ENCODE measurements around the gene CR1L.
"Not testable (repeated sequence)": the region's sequence is repeated elsewhere in the genome, so short reads cannot be mapped to it uniquely, and the experiment has no call there.

The CR1L gene

DNA sequence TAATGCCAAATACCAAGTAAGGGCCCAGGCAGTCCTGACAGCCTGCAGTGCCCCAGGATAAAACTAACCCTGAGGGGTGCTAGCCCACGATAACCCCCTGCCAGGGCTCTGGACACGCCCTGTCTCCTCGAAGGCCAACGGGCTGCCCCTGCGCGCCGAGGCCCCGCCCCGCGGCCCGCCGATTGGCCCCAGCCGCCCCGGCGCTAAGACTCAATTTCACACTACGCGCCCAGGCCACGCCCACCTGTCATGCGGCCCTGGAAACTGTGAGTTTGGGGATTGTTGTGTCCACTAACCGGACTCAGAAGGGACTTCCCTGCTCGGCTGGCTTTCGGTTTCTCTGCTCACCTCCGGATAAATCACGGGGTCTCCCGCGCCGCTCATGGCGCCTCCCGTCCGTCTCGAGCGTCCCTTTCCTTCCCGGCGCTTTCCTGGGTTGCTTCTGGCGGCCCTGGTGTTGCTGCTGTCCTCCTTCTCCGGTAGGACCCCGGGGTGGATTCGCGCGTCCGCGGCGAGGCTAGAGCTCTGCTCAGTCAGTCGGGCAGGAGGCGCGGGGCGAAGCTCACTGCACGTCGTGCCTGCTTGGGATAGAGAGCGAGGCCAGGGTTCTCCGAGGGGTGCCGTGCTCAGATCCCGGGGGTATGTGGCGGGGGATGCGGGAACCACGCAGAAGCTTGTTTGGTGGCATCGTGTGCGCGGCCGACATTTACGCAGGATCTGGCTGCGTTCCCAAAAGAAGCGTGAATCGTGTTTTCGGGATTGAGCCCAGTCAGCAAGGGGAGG, at the start of gene CR1L:
CR1L (plus strand) TSS at position 282 of the 783 bp plus-strand sequence; CDS start at position 383, 101 bp downstream.
- DNase-seq: peak; percentile 64

DNA sequence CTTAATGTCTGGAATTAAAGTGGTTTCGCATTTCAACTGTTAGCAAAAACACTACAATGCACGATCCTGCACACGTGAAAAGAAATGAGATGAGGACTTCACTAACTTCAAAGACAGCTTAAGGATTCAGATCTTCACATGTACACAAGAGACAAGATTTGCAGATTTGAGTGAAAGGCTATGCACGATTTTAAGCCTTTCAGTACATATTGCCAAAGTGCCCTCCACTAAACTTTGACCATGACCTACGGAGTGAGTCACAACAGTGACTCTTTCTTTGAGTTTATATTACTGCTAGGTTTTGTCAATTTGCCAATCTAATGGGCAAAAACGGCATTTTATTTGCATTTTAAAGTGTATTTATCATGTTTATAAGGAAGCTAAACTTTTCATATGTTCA, 41.2 kb upstream of the CR1L start:
- DNase-seq: peak; percentile 5

DNA sequence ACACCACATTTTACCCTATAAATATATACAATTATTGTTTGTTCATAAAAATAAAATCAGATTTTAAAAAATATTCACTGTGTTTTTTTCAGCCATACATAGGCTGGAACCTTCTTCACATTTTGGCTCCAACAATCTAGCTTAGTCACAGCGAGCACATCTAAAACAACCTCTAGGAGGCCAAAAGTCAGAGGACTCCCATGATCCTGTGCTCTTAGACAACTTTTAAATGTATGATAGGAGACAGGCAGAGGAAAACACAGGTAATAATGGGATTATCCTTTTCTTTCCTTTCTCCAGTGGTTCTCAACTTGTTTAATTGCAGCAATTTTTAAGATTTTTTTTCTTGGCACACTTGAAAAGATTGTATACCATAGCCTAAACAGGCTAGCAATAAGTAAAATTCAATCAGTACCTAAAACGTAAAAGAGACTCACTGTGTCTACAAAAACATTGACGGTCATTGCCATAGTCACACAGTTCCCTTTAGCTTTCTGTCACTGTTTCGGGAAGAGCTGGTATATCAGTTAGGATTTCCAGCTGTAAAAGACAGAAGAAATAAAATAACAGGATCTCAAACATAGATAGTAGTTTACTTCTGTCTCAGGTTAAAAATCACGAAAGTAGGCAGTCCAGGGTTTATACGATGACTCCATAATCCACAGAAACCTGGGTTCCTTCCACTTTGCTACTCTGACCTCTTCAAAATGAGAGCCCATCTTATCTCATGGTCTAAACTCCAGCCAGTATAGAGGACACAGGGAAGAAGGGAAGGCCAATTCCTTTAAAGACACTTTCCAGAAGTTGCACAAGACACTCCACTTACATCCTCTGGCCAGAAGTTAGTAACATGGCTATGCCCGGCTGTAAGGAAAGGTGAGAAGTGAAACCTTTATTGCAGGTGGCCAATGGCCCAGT, 39.2 kb upstream of the CR1L start:
- no peak for DNase-seq

DNA sequence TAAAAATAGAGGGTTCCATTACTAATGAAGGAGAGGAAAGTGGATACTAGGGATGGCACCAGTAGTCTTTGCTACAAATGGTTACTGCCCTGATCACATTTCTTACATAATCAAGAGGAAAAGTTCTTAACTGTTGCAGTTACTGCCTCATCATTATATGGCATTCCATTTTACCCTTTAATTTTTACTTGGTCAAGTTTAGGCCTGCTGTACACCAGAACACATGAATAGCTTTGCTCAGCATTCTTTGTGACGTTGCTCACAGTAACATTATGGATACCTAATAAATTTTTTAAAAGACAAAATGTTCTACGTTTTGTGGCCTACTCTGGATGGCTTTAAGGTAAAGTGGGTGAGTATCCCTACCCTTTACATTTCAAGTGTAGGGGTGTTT, 38.6 kb upstream of the CR1L start:
- no peak for DNase-seq

DNA sequence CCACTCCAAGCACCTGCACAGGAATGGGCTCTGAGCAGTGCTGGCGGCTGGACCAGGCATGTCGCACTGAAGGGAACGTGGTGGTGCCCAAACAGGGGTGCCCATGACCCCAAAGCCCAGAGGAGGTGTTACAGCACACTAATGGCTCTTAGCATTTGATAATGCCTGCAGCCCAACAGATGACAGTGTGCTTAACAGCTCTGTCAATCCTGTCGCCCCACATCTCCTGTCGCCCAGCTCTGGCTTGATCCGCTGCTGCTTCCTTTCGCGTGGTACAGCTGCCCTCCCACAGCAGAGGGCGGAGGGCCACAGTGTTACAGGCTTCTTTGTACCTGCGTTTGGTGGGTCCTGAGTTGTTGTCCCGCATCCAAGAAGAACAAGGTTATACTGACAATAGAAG, 32.2 kb upstream of the CR1L start:
- DNase-seq: no peak

DNA sequence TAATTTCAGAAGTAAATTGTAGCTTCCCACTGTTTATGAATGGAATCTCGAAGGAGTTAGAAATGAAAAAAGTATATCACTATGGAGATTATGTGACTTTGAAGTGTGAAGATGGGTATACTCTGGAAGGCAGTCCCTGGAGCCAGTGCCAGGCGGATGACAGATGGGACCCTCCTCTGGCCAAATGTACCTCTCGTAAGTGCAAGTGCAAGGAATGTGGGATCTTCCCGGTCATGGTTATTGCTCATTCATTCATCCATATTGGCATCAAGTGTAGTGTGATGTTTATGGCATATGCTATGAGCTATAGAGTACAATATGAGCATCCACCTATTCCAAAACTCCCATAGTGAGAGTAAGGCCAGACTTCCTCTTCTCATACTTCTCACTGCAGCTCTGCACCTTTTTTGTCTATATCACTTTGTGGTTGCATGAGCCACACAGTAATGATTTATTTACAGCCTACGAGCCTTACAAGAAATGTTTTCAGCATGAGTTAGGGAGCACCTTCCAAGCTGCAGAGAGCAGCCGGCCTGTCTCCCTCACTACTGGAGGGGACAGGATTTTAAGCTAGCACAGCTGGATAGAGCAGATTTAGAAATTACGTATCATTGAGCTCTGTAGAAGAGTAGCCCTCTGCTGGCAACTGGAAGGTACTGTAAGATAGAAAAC, 24.9 kb upstream of the CR1L start:
- peak; percentile 48 for DNase-seq

DNA sequence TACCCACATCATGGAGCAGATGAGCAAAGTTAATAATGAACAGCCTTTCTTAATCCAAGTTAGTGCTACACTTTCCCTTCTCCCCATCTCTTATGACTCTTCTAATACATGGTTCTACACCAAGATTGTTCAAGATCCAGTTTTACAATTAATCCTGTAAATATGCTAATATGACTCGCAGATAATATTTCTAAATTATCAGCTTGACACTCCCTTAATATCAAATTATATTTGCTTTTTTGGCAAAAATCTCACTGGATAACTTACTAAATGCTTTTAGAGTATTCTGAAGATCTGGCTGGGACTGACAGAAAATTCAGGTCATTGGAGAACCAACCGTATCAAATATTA, 24.4 kb upstream of the CR1L start:
- no peak for DNase-seq

DNA sequence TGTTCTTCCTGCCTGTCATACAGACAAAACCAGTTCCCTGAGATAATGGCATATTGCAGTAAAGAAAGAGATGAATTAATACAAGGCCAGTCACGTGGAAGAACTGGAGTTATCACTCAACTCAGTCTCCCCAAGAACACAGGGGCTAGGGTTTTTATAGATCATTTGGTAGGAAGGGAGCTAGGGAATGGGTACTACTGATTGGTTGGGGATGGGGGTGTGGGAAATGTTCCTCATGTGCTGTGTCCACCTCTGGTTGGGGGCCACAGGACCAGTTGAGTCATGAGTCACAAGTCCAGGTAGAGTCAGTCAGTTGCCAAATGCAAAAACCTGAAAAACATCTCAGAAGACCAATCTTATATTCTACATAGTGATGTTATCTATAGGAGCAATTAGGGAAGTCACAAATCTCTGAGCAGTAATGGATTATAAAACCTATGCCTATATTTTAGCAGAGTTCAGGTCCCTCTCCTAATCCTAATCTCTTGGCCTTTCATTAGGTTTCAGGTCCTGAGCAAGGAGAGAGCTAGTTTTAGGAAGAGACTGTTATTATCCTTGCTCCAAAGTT, 19.3 kb upstream of the CR1L start:
- DNase-seq: not testable (repeated sequence)

DNA sequence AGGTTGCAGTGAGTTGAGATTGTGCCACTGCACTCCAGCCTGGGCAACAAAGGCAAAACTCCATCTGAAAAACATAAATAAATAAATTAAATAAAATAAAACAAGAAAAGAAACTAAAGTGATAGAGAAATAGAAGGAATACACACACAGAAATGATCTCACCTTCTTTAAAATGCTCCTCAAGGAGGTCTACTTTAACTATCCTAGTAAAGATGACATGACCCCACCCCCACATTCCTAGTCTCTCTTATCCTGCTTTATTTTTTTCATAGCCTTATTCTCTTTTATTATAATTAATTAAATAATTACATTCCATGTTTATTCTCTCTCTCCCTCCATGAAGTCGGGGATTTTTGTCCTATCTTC, 18.0 kb upstream of the CR1L start:
- no peak for DNase-seq

DNA sequence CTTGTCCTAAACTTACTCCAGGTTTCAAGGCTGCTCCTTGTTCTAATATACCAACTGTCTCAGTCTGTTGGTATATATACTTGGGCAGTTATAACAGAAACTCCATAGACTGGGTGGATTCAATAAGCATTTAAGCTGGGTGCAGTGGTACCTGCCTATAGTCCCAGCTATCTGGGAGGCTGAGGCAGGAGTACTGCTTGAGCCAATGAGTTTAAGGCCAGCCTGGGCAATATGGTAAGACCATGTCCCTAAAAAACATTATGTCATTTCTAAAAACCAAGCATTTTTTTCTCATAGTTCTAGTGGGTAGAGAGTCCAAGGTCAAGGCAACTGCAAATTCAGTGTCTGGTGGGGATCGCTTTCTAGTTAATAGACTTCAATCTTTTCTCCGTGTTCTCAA, 17.4 kb upstream of the CR1L start:
- DNase-seq: no peak

DNA sequence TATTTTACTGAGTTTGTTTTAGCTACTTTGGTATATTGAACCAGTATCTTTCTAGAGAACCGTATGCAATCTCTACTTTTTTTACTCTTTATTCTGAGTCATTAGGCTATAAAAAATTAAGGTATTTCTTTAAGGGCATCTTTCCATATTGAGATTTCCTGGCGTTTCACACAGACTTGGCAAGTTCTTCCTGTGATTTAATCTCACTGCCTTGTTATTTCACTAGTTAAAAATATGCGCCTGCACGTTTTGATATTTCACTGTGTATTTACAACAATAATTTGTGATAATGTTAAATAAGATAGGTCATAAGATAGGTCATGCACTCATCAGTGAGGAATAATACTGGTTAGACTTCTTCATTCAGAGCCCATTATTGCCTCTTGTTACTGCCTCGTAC, 16.2 kb upstream of the CR1L start:
- DNase-seq: no peak

DNA sequence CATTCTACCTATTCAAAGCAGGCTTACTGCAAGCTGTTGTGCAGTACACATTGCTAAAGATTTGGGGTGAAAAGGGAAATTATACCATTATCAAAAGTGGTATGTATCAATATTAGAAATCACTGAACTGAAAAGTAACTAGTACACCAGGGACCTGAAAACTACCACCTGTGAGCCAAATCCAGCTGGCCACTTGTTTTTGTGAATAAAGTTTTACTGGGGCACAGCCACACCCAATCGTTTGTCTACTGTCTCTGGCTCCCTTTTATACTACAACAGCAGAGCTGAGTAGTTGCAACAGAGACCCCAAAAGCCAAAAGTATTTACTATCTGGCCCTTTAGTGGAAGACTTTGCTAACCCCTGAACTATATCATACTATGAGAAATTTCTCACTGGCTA, 13.8 kb upstream of the CR1L start:
- DNase-seq: no peak

DNA sequence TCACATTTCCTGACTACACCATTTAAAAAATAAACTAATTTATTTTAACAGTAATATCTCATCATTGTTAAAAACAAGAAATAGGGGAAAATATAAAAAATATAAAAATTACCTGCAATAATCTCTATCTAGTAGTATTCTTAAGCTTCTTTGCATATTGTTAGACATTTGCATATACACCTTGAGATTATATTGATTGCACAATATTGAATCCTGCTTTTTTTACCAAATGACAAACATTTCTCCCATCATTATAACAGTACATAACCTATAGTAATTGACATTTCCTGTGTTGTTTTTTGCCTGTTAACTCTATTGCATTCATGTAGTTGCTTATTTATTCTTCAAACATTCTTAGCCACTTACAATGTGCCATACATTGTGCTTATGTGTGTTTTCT, 11.7 kb upstream of the CR1L start:
- no peak for DNase-seq

DNA sequence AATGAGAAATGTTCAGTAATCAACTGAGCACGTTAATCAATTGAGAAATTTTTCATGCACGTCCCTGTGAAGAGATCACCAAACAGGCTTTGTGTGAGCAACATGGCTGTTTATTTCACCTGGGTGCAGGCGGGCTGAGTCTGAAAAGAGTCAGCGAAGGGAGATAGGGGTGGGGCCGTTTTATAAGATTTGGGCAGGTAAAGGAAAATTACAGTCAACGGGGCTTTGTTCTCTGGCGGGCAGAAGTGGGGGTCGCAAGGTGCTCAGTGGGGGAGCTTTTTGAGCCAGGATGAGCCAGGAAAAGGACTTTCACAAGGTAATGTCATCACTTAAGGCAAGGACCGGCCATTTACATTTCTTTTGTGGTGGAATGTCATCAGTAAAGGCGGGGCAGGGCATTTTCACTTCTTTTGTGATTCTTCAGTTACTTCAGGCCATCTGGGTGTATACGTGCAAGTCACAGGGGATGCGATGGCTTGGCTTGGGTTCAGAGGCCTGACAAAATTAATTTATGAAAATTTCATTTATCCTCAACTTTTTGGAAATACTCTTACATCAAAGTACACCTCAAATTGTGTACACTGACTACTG, 11.1 kb upstream of the CR1L start:
- DNase-seq: not testable (repeated sequence)

DNA sequence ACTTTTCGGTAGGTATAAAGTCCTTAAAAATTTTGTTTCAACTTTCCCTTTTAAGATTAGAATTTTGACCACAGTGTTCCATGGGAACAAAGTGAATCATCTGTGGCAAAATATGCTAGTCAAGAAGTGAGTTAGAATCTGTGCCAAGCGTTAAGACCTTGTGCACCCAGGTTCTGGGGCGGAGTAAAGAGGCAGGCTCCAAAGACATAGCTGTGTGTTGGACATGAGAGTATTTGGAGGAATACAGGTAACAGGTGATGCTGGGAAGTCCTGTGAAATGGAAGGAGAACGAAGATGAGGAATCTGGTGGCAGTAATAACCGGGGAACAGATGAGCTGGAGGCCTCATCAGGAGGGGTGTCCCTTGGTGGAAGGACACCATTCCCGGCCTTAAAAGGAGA, 10.6 kb upstream of the CR1L start:
- DNase-seq: not testable (repeated sequence)

DNA sequence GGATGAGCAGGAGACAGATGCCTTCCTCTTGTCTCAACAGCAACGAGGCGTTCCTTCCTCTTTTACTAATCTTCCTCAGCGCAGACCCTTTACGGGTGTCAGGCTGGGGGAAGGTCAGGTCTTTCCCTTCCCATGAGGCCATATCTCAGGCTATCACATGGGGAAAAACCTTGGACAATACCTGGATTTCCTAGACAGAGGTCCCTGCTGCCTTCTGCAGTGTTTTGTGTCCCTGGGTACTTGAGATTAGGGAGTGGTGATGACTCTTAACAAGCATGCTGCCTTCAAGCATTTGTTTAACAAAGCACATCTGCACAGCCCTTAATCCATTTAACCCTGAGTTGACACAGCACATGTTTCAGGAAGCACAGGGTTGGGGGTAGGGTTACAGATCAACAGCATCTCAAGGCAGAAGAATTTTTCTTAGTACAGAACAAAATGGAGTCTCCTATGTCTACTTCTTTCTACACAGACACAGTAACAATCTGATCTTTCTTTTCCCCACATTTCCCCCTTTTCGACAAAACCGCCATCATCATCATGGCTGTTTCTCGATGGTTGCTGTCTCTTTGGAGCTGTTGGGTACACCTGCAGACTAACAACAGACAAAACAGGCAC, 9.3 kb upstream of the CR1L start:
- not testable (repeated sequence) for DNase-seq

DNA sequence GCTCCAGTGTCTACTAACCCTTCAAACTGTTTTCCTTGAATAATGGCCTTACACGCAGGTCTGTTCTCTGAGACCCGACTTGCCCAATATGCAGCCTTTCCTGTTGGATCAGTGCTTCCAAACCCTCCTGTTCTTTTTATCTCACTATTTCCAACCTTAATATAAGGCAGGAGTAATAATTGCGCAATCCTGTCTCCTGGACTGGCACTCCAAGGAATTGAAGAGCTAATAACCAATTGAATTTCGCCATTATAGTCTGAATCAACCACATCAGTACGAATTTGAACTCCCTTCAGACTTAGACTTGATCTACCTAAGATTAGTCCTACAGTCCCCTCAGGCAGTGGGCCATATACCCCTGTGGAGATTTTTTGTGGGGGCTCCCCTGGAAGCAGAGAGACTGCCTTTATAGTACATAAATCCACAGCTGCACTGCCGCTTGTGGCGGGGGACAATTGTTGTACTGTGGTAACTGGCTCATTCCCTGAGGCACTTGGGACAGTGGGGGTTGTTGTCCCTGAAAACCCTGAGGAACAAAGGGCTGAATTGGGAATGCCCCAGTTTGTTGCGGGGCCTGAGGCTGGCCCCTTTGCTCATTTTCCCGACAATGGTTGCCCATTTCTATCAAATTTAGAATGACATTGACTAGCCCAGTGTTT, 6.3 kb upstream of the CR1L start:
- not testable (repeated sequence) for DNase-seq

DNA sequence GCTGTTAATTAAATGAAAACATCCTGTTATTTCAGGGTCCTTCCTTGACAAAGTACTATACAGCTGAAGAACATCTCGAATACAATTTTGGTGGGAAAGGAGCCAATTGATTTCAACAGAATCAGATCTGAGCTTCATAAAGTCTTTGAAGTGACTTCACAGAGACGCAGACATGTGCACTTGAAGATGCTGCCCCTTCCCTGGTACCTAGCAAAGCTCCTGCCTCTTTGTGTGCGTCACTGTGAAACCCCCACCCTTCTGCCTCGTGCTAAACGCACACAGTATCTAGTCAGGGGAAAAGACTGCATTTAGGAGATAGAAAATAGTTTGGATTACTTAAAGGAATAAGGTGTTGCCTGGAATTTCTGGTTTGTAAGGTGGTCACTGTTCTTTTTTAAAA, 5.6 kb upstream of the CR1L start:
- DNase-seq: not testable (repeated sequence)

DNA sequence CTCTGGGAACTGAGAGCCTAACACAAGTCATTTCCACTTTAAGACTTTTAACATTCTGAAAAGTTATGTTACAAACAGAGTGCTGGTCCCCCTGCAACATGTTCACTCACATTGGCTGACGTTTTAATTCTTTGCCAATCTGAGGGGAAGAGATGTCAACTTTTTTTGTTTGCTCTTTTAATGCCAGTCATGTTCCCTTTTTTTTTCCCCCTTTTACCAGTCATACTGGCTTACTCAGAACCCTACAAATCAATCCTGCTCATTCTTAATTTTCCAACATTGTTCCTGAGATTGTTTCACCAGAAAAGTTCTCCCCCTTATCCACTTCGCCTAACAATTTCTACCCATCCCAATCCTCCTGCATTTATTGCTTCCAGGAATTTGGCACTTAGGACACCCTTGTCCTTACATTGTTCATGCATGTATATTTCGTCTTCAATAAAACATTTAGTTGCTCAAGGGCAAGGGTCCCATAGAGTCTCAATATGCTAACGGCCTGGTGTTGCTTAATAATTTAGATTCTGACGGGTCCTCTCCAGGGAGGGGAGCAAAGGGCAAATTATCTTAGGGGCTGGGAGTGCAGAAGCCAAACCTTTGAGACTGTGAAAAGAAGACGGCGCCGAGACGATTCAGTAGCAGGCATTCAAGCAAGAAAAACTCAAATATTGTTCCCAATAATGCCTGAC, 624 bp upstream of the CR1L start:
- DNase-seq: no peak

DNA sequence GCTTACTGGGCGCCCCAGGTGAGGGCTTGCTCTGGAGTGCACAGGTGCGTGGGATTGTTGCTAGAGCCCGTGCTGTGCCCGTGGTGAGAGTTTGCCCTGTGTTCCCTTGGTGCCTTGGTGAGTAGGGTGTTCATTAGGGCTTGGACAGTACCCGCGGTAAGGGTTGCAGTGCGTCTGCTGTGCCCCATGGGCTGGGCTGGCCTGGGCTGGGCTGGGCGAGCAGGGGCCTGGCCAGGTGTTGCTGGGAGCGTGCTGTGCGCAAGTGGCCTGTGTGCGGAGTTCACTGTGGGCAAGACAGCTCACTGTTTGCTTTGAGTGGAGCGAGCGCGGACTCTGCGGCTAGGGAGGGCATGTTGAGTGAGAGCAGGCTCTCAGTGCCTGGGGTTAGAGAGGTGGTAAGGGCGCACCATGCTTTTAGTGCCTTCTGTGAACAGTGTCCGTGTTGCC, 725 bp downstream of the CR1L start:
- DNase-seq: no peak

DNA sequence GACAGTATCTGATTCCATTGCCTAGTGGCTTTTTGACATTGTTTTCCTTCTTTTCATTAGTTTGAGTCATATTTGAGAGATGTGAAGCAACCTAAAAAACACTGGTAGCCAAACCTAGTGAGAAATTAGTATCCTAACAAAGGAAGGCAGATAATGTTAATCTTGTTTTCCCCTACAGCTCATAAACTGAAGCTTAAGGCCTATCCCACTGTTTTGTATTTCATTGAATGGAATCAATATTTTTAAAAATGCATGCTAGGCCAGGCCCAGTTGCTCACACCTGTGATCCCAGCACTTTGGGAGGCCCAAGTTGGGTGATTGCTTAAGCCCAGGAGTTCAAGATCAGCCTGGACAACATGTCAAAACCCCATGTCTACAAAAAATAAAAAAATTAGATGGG, 1.2 kb downstream of the CR1L start:
- no peak for DNase-seq

Measured in fibroblast of skin of right biceps (primary cell).